ENCODE results near the gene SDCBP2.

- TF ChIP-seq TBL1XR1 (IDR thresholded peaks at IDR 0.05; ENCODE audit: low read depth, low read length): no peak
- TF ChIP-seq ETV6 (conservative IDR thresholded peaks at IDR 0.05 in 1 of 2, IDR thresholded peaks at IDR 0.05 in 1 of 2; ENCODE audit: borderline replicate concordance in 1 of 2, low read depth in 1 of 2): no peak
Measured at GRCh38 chr20:1267809-1268374, 61.0 kb downstream of the SDCBP2 start.

Data from GM12878 (cell line).